Omental fat pad (tissue), 4 donors: ENCODE data around the gene SND1. TPM values are rescaled to one million over a fixed set of nuclear protein-coding genes. Genes with fewer than 3 reads are reported as not detected.

Experiments
- ATAC-seq: fragments of 150-250 bp; one replicate; pipeline ENCODE4 v1.9.1; 2016; ENCODE audit warnings: mild to moderate bottlenecking, moderate library complexity; ENCODE audit not compliant: low FRiP score
- DNase-seq: peaks from one replicate; pipeline ENCODE4 v3.0.0-alpha.2; 2019; ENCODE audit warnings: low spot score
- total RNA-seq, 4 donors: library from RNA; depleted of rRNA; stranded (reverse); fragments of >200 nt; gene quantifications; one replicate each; pipeline ENCODE4 v1.1.0, GENCODE V29; 2016
- TF ChIP-seq, protein P1 (sequence below), 3 donors: fragments of 450-650 bp; IDR thresholded peaks; one replicate each; pipeline ENCODE4 v1.5.1; 2016 to 2017; ENCODE audit warnings: antibody characterized with exemption in 3 of 3, mild to moderate bottlenecking in 3 of 3, moderate library complexity in 2 of 3

The SND1 gene
- total RNA-seq, 4 donors from 2014 or later: 90.8 to 140 (median 125) TPM

- DNase-seq (no peak), ATAC-seq (no peak)
- TF ChIP-seq, protein P1, sequence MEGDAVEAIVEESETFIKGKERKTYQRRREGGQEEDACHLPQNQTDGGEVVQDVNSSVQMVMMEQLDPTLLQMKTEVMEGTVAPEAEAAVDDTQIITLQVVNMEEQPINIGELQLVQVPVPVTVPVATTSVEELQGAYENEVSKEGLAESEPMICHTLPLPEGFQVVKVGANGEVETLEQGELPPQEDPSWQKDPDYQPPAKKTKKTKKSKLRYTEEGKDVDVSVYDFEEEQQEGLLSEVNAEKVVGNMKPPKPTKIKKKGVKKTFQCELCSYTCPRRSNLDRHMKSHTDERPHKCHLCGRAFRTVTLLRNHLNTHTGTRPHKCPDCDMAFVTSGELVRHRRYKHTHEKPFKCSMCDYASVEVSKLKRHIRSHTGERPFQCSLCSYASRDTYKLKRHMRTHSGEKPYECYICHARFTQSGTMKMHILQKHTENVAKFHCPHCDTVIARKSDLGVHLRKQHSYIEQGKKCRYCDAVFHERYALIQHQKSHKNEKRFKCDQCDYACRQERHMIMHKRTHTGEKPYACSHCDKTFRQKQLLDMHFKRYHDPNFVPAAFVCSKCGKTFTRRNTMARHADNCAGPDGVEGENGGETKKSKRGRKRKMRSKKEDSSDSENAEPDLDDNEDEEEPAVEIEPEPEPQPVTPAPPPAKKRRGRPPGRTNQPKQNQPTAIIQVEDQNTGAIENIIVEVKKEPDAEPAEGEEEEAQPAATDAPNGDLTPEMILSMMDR (IDR thresholded peaks at IDR 0.05): no peak
Measured at GRCh38 chr7:127738859-127739258, 86.9 kb downstream of the SND1 start.

DNA sequence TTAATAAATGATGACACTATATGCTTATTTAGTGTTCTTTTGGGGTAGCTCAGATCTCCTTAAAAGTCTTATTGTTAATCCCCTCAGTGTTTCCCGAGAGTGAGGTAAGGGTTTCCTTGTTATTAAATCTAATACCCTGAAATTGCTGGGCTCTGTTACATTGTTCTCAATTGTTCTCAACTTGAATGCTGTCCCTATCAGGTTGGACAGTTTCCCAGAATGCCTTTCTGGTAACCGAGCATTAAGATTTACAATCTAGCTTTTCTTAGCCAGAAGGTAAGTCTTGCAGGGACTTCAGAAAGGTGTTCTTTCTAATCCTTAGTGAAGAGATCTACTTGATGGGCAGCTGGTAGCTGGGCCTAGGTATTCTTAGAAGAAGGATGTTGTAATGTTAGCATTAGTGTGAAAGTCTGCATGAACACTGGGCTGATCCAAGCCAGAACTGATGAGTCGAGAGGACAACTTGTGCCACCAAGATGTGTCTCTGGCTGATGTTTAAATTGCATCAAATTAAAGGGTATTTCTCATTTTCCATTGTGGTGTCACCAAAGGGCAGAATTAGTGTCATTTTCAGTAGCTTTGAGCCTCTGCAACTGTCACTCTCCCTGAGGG is 89.9 kb downstream of the SND1 start:
- no peak for DNase-seq
- no peak for ATAC-seq
- TF ChIP-seq, protein P1 (IDR thresholded peaks at IDR 0.05): no peak

GRCh38 chr7:127745445-127745844 is 93.5 kb downstream of the SND1 start:
- ATAC-seq (no peak), DNase-seq (no peak)
- TF ChIP-seq, protein P1 (IDR thresholded peaks at IDR 0.05): no peak

DNA sequence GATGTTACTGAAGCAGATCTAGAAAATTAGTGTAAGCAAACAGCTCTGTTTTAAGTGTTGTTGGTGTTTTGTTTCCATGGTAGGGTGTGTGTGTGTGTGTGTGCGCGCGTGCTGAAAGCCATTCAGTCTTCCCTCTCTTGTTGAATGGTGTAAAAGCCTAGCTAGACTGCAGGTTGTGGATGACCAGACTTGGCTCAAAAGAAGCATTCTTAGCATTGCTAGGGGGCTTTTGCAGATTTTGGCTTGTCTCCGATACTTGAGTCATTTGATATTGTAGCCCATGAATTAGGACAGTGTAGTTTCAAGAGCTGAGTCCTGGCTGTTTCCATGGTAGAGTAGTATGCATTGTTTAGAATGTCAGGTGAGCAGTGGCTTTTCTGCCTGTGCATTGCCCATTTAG is 99.1 kb downstream of the SND1 start:
- ATAC-seq (peak; percentile 31), DNase-seq (no peak)
- TF ChIP-seq, protein P1 (IDR thresholded peaks at IDR 0.05): no peak

GRCh38 chr7:127751490-127752448 is 99.8 kb downstream of the SND1 start:
- DNase-seq (no peak), ATAC-seq (peak; percentile 27)

GRCh38 chr7:127752829-127753228 is 100.8 kb downstream of the SND1 start:
- ATAC-seq (no peak), DNase-seq (no peak)
- TF ChIP-seq, protein P1 (IDR thresholded peaks at IDR 0.05): no peak

More at GRCh38 chr7:127751490-127752448, 99.8 kb downstream of the SND1 start:
- TF ChIP-seq, protein P1 (IDR thresholded peaks at IDR 0.05): no peak
